ENCODE data around the gene SPIRE1. TPM values are rescaled to one million over a fixed set of nuclear protein-coding genes. Genes with fewer than 3 reads are reported as not detected.

Gene SPIRE1
- total RNA-seq, 2 donors from 2014 or later = 7.8 to 12.0 TPM

DNA sequence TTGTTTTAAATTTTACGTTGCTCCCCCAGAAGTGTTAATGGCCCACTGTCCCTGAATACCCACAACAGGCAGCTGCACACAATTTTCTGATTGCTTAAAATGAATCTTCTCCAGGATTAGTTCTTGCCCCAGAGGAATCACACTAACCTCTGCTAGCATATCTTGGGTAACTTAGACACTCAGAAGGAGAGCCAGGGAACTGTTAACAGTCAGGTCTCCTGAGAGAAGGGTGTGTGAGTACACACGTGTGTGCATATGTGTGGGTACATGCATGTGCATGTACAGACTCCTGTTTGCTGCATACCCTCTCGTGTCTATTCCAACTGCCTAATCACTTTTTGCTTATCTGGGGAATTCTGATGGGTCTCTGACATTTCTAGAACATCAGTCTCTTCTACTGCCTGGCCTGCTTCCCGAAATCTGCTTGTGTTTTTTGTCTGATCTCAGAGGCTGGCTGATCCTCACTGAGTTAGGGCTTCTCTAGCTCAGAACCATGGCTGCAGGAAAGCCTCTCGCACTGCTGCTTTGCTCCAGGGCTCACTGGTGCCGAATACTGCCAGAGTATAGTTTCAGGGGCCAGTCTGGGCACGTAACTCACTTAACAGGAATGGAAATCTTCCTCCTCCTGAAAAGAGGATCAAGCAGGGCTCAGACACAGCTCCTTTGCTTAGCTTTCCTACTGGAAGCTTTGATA, 187.4 kb downstream of the SPIRE1 start:
- H3K36me3 Mint-ChIP-seq = no peaks in the 10 kb centered on the region
- no peak for DNase-seq (ENCODE audit: low spot score)
- H3K27ac Mint-ChIP-seq = no peak overlapping the region
- ATAC-seq = peak in 1 of 2 donors; percentile 43
- no peaks in the 10 kb centered on the region for H3K9me3 Mint-ChIP-seq
- no peaks in the 10 kb centered on the region for H3K27me3 Mint-ChIP-seq
- no peaks in the 10 kb centered on the region for H3K4me1 Mint-ChIP-seq (ENCODE audit: low read depth in 2 of 2)
- no peak overlapping the region for H3K4me3 Mint-ChIP-seq

DNA sequence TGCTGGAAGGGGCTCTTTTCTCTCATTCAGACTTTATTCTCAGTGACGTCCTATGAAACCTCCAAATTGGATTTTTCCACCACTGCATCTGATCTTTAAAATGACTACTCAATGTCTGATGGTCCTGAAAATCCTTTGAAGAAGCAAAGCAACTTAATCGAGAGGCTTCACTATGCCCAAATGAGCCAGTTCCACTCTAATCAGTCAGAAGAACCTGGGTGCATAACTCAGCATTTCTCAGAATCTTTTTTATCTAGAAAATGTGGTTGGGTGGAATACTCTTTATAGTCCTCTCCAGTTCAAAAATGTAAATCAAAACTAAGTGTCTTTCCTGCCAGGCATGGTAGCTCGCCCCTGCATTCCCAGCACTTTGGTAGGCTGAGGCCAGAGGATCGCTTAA, 189.5 kb downstream of the SPIRE1 start:
- DNase-seq (ENCODE audit: low spot score) (no peak), ATAC-seq (no peak)
- Mint-ChIP-seq H3K27me3 (no peaks in the 10 kb centered on the region), H3K9me3 (no peaks in the 10 kb centered on the region), H3K36me3 (no peaks in the 10 kb centered on the region), H3K4me3 (no peak overlapping the region), H3K27ac (no peak overlapping the region), H3K4me1 (ENCODE audit: low read depth in 2 of 2) (no peaks in the 10 kb centered on the region)

DNA sequence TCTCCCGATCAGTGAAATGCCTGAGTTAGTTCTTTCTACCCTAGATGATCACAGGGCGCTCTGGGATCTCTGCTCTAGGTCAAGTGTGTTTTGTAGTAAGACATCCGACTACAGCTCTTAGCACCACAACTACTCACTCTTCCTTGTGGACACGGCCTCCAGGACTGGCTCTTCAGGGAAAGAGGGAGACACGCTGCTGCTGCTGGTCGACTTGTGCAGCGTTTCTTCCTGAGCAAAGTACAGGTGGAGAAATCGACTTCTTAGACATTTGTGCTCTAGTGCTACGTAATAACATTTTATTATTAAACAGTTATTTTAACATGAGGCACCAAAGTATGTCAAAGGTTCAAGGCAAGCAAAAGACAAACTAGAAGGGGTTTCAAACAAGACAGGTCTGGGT, 193.2 kb downstream of the SPIRE1 start:
- Mint-ChIP-seq H3K27me3 (no peaks in the 10 kb centered on the region), H3K36me3 (no peaks in the 10 kb centered on the region), H3K4me3 (no peak overlapping the region), H3K27ac (no peak overlapping the region), H3K9me3 (no peaks in the 10 kb centered on the region), H3K4me1 (ENCODE audit: low read depth in 2 of 2) (peaks cover 0 to 4% of the 10 kb centered on the region in 2 donors)
- no peak for ATAC-seq
- no peak for DNase-seq (ENCODE audit: low spot score)

DNA sequence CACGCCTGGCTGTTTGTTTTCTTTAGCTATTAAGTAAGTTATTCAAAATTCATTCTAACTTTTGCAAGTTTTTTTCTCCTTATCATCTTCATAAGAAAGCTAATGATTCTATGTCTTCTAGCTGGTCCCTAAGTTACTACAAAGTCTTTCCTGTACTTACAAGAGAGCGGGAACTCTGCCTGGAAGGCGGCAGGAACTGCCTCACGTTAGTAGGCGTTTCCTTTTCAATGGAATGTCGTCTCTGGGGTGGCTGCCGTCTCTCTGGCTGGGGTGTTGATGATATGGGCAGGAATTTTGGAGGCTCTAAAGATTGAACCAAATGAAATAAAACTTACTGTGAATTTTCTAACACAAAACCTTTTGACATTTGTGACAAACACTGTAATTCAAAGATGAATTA, 194.7 kb downstream of the SPIRE1 start:
- DNase-seq (ENCODE audit: low spot score) = no peak
- Mint-ChIP-seq H3K27me3 (no peaks in the 10 kb centered on the region), H3K27ac (no peak overlapping the region), H3K4me3 (no peak overlapping the region), H3K4me1 (ENCODE audit: low read depth in 2 of 2) (peaks cover 0 to 4% of the 10 kb centered on the region in 2 donors), H3K36me3 (no peaks in the 10 kb centered on the region), H3K9me3 (no peaks in the 10 kb centered on the region)
- ATAC-seq = no peak

DNA sequence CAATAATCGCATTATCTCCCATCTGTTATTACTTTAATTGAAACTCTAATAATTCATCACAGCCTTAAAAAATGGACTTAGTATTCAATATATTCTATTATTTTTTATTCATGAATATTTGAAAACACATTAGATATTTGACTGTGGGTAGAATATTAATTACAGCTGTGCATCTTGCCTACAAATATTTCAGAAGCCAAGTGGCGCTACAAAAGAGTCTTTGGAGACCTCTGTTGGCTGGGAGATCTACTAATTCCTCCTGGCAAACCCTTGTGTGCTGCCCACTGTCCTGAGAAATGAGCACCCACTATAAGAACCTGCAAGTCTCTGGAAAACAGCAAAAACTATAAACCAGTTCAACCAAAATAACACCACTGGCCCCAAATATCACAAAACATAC, 195.7 kb downstream of the SPIRE1 start:
- Mint-ChIP-seq H3K4me1 (ENCODE audit: low read depth in 2 of 2) (peaks cover 0 to 4% of the 10 kb centered on the region in 2 donors), H3K9me3 (no peaks in the 10 kb centered on the region), H3K27me3 (no peaks in the 10 kb centered on the region), H3K4me3 (no peak overlapping the region), H3K27ac (no peak overlapping the region), H3K36me3 (no peaks in the 10 kb centered on the region)
- ATAC-seq (no peak), DNase-seq (ENCODE audit: low spot score) (no peak)

DNA sequence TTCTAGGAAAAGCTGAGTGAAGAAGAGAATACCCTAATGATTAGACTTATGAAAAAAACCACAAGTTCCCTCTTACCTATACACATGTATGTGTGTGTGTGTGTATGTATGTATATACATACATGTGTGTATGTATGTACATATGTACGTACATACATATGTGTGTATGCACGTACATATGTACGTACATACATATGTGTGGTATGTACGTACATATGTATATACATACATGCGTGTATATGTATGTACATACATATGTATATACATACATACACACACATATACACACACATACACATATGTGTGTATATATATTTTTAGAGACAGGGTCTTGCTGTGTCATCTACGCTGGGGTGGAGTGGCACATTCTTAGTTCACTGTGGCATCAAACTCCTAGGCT, 196.6 kb downstream of the SPIRE1 start:
- H3K36me3 Mint-ChIP-seq = no peaks in the 10 kb centered on the region
- no peak overlapping the region for H3K4me3 Mint-ChIP-seq
- H3K27me3 Mint-ChIP-seq = no peaks in the 10 kb centered on the region
- H3K27ac Mint-ChIP-seq = no peak overlapping the region
- H3K9me3 Mint-ChIP-seq = no peaks in the 10 kb centered on the region
- H3K4me1 Mint-ChIP-seq (ENCODE audit: low read depth in 2 of 2) = peaks cover 0 to 4% of the 10 kb centered on the region in 2 donors
- no peak for ATAC-seq
- DNase-seq (ENCODE audit: low spot score) = no peak

DNA sequence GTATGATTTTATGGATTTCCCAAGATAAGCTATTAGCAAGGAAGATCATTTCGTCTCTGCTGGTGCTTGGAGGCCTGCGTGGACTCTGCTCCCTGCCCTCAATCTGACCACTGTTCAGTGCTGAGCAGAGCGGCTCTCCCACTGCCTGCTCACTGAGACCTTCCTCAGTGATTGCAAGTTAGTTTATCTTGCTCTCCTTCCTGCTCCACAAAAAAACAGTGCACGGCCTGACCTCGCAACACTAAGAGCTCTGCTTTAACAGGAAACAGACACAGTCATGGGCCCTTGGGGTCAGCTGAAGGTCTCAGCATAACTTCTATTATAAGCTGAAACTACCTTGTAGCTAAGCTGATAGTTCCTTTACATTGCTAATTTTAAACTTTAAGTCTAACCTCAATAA, 197.0 kb downstream of the SPIRE1 start:
- H3K9me3 Mint-ChIP-seq = no peaks in the 10 kb centered on the region
- no peak overlapping the region for H3K27ac Mint-ChIP-seq
- peaks cover 0 to 4% of the 10 kb centered on the region in 2 donors for H3K4me1 Mint-ChIP-seq (ENCODE audit: low read depth in 2 of 2)
- no peaks in the 10 kb centered on the region for H3K36me3 Mint-ChIP-seq
- no peak for ATAC-seq
- no peak overlapping the region for H3K4me3 Mint-ChIP-seq
- H3K27me3 Mint-ChIP-seq = no peaks in the 10 kb centered on the region
- no peak for DNase-seq (ENCODE audit: low spot score)

GRCh38 chr18:12458771-12459170, 199.1 kb downstream of the SPIRE1 start:
- Mint-ChIP-seq H3K4me1 (ENCODE audit: low read depth in 2 of 2) (peaks cover 0 to 4% of the 10 kb centered on the region in 2 donors), H3K27me3 (no peaks in the 10 kb centered on the region), H3K4me3 (no peak overlapping the region), H3K9me3 (no peaks in the 10 kb centered on the region), H3K27ac (no peak overlapping the region), H3K36me3 (no peaks in the 10 kb centered on the region)
- no peak for DNase-seq (ENCODE audit: low spot score)
- no peak for ATAC-seq

DNA sequence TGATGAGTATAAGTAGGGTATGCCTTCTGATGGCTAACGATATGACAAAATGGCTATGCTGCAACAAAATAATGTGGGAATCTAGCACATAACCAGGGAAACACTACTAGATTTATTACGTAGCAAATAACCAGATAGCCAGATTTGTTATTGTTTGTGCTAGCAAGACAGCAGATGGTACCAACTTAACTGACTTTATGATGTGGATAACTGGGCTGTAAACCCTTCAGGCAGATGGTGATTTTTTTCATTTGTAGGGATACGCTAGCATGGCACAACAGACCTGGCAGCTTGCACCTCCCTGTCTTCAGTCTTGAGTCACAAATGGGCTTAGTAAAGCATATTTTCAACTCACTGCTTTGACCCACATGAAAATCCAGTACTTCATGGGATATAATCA, 201.5 kb downstream of the SPIRE1 start:
- Mint-ChIP-seq H3K9me3 (no peaks in the 10 kb centered on the region), H3K4me3 (no peak overlapping the region), H3K36me3 (no peaks in the 10 kb centered on the region), H3K4me1 (ENCODE audit: low read depth in 2 of 2) (peaks cover 0 to 4% of the 10 kb centered on the region in 2 donors), H3K27ac (no peak overlapping the region), H3K27me3 (no peaks in the 10 kb centered on the region)
- ATAC-seq (no peak), DNase-seq (ENCODE audit: low spot score) (no peak)

DNA sequence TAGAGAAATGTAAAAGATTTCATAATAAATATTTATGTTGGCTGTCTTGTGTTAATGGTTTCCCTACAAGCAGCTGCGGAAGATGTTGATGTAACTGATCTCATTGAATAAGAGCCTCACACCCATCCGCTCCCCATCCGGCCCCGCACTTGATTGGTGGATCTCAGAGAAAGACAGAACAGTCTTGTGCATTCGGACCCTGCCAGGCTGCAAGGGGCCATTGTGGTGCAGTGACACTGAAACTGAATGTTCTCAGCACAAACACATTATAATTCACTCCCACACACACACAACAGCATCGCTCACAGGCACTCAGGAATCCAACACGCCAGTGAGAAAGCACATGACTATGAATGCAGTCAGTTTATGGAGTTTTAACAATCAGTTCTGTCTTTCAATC, 202.4 kb downstream of the SPIRE1 start:
- no peaks in the 10 kb centered on the region for H3K9me3 Mint-ChIP-seq
- DNase-seq (ENCODE audit: low spot score) = no peak
- no peak overlapping the region for H3K27ac Mint-ChIP-seq
- no peak overlapping the region for H3K4me3 Mint-ChIP-seq
- H3K36me3 Mint-ChIP-seq = no peaks in the 10 kb centered on the region
- H3K27me3 Mint-ChIP-seq = no peaks in the 10 kb centered on the region
- ATAC-seq = no peak
- no peaks in the 10 kb centered on the region for H3K4me1 Mint-ChIP-seq (ENCODE audit: low read depth in 2 of 2)

- no peak overlapping the region for H3K27ac Mint-ChIP-seq
- no peak overlapping the region for H3K4me3 Mint-ChIP-seq
- peaks cover 6% of the 10 kb centered on the region for H3K36me3 Mint-ChIP-seq
- DNase-seq (ENCODE audit: low spot score) = no peak
- H3K9me3 Mint-ChIP-seq = no peaks in the 10 kb centered on the region
- no peaks in the 10 kb centered on the region for H3K4me1 Mint-ChIP-seq (ENCODE audit: low read depth in 2 of 2)
- no peak for ATAC-seq
- no peaks in the 10 kb centered on the region for H3K27me3 Mint-ChIP-seq
Measured at GRCh38 chr18:12452784-12453183, 205.1 kb downstream of the SPIRE1 start.

- H3K27me3 Mint-ChIP-seq = no peaks in the 10 kb centered on the region
- peaks cover 6% of the 10 kb centered on the region for H3K36me3 Mint-ChIP-seq
- no peak for DNase-seq (ENCODE audit: low spot score)
- no peaks in the 10 kb centered on the region for H3K4me1 Mint-ChIP-seq (ENCODE audit: low read depth in 2 of 2)
- no peaks in the 10 kb centered on the region for H3K9me3 Mint-ChIP-seq
- H3K27ac Mint-ChIP-seq = no peak overlapping the region
- ATAC-seq = no peak
- H3K4me3 Mint-ChIP-seq = no peak overlapping the region
Measured at GRCh38 chr18:12451428-12451827, 206.5 kb downstream of the SPIRE1 start.

DNA sequence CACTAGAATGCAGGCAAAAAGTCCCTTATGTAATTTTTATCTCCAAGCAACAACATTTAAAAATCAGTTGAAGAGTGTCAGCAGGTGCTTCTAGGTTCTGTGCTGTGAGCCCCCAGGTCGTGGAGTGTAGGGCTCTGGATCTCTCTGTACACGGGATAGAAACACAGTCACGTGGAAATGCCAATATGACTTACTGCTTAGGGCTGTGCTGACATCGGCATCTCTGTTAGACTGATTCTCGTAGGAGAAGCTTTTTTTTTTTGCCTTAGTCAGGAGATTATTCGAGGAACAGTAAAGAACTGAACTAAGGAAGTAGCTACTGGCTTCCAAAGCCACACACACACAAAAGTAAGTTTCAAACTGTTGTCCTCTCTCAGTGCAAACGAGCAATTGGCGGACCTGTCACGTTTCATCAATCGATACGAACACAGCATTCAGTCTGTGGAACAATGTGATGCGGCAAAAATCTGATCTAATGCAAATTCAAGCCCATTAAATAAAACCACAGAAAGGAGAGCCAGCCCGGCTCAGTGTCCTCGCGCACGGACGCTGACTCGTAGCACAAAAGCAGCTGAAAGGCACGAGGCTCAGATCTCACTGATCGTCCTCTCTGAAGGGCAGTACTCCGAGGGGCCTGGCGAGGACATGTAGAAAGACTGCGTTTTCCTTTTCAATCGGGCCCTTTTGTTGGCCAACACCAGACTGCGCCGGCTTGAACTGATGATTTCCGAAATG, 208.7 kb downstream of the SPIRE1 start:
- Mint-ChIP-seq H3K27me3 (no peaks in the 10 kb centered on the region), H3K27ac (no peak overlapping the region), H3K9me3 (no peaks in the 10 kb centered on the region), H3K4me3 (no peak overlapping the region), H3K4me1 (ENCODE audit: low read depth in 2 of 2) (no peaks in the 10 kb centered on the region), H3K36me3 (peaks cover 6% of the 10 kb centered on the region)
- DNase-seq (ENCODE audit: low spot score) = no peak
- ATAC-seq = no peak

- Mint-ChIP-seq H3K27ac (no peak overlapping the region), H3K36me3 (peaks cover 6% of the 10 kb centered on the region), H3K27me3 (no peaks in the 10 kb centered on the region)
Measured at GRCh38 chr18:12445554-12445953, 212.4 kb downstream of the SPIRE1 start.

More at GRCh38 chr18:12445554-12445953, 212.4 kb downstream of the SPIRE1 start:
- Mint-ChIP-seq H3K4me1 (ENCODE audit: low read depth in 2 of 2) (no peaks in the 10 kb centered on the region), H3K4me3 (no peak overlapping the region), H3K9me3 (no peaks in the 10 kb centered on the region)
- DNase-seq (ENCODE audit: low spot score) (no peak), ATAC-seq (no peak)

All from natural killer cell treated with Interleukin-12 subunit alpha and Interleukin-12 subunit beta and Interleukin-15 and Interleukin-18, amount 100 ng/mL, for 72 hours (primary cell).